GM12891 (cell line): ENCODE results near the gene FGF6. TPM values are rescaled to one million over a fixed set of nuclear protein-coding genes. Genes with fewer than 3 reads are reported as not detected.

ENCODE experiments used
- DNase-seq: peaks from one replicate; pipeline ENCODE4 v3.0.0; 2011; ENCODE audit warnings: low spot score; ENCODE audit not compliant: insufficient read length
- FAIRE-seq: peaks from 2 replicates; lab custom pipeline; 2011; peaks lifted over from hg19 to GRCh38; lab: Jason Lieb, UNC
- PAX5 ChIP-seq: IDR thresholded peaks from 2 replicates; pipeline ENCODE4 v1.6.1; 2011; ENCODE audit warnings: low read length, moderate library complexity, mild to moderate bottlenecking; ENCODE audit not compliant: insufficient read depth, severe bottlenecking
- POLR2A ChIP-seq: IDR thresholded peaks from 2 replicates; pipeline ENCODE4 v1.6.1; 2011; ENCODE audit warnings: low read depth, low read length, control low read depth
- POLR2AphosphoS5 ChIP-seq: IDR thresholded peaks from 2 replicates; pipeline ENCODE4 v1.6.1; 2011; ENCODE audit warnings: low read depth, low read length, control low read depth
- POU2F2 ChIP-seq: IDR thresholded peaks from 2 replicates; pipeline ENCODE4 v1.6.1; 2011; ENCODE audit warnings: low read depth, mild to moderate bottlenecking, control low read depth, low read length, moderate library complexity
- SPI1 ChIP-seq: IDR thresholded peaks from 2 replicates; pipeline ENCODE4 v1.6.1; 2011; ENCODE audit warnings: low read depth, low read length, control low read depth
- TAF1 ChIP-seq: IDR thresholded peaks from 2 replicates; pipeline ENCODE4 v1.6.1; 2011; ENCODE audit warnings: low read depth, low read length, control low read depth
- polyA plus RNA-seq: library from polyadenylated mRNA; unstranded; fragments of >200 nt; gene quantifications from one replicate; pipeline ENCODE4 v1.2.1, GENCODE V29; 2012; ENCODE audit warnings: low read depth, missing spikeins, inconsistent platforms; ENCODE audit not compliant: missing spikeins

Gene FGF6, protein sequence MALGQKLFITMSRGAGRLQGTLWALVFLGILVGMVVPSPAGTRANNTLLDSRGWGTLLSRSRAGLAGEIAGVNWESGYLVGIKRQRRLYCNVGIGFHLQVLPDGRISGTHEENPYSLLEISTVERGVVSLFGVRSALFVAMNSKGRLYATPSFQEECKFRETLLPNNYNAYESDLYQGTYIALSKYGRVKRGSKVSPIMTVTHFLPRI
- not detected for polyA plus RNA-seq

DNA sequence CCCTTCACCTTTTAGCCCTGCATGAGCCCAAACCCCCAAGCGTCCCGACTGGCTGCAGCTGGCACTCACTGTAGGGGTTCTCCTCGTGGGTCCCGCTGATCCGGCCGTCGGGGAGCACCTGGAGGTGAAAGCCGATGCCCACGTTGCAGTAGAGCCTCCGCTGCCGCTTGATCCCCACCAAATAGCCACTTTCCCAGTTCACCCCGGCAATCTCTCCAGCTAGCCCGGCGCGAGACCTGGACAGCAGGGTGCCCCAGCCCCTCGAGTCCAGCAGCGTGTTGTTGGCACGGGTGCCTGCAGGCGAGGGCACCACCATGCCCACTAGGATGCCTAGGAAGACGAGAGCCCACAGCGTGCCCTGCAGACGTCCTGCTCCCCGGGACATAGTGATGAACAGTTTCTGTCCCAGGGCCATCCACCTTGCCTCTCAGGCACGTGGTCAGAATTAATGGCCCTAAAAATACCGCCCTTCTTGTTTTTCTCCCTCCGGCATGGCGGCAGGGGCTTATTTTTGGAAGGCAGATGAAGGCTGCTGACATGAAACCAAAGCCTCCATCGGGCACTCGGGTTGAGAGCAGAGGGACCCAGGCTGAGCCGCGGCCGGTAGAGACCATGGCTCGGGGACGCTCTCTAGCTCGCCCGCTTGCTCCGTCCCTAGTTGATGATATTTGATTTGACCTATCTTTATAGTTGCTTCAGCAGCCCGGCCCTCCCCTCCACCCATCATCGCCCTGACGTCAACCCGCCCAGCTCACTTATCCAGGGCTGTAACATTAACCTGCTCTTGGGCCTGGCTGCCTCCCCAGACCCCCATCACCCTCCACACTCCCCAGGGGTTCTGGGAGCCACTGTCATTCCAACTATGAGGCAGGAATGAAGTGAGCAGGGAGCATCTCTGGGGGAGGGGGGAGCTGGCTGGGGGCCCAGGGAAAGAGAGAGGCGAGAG, at the start of gene FGF6:
TSS of gene FGF6 (minus strand) at position 660 of the 946 bp plus-strand sequence. CDS start at position 415, 245 bp downstream.
- DNase-seq (no peak), FAIRE-seq (no peak)
- no peak for TF ChIP-seq POU2F2
- no peak for TF ChIP-seq SPI1
- TF ChIP-seq POLR2AphosphoS5: no peak
- TF ChIP-seq POLR2A: no peak
- no peak for TF ChIP-seq PAX5
- TF ChIP-seq TAF1: no peak

DNA sequence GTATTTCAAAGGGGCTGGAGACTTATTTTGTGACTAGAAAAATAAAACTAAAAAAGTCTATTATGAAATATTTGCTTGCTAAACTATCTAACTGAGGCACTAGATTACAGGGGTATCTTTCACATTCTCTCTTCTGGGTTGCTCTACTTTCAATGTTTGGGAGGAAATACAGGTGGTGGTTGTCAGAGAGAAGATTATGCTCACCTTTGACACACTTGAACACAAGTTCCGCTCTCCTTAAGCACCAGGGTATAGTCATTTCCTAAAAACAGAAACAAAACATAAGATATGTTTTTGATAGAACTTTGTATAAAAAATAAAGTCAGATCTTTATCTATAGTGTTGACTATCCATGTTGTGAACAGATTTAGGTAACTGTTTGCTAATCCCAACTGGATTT, 45.4 kb upstream of the FGF6 start:
- TF ChIP-seq TAF1: no peak
- no peak for TF ChIP-seq SPI1
- TF ChIP-seq POU2F2: no peak
- no peak for TF ChIP-seq PAX5
- FAIRE-seq: no peak

DNA sequence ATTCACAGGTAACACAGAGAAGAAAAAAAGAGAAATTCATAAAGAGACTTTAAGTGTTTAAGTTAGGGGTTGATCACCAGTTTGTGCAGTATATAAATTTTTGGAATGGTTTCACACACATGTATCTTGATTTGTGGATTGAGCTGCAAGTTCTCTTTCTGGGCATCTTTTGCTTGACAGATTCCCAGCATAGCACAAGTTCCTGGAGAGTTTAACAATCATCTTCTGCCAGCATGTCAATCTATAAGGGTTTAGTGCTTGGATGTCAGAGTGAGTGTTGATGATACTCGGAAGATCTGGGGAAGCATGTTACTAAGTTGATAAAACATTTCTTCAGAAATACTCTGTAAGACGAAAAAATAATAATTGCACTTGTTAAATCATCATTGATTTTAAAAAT, 43.9 kb upstream of the FGF6 start:
- TF ChIP-seq TAF1 (no peak), PAX5 (no peak), POU2F2 (no peak), POLR2A (no peak)
- DNase-seq: no peak
- FAIRE-seq: no peak

More for the DNA sequence above, 45.4 kb upstream of the FGF6 start:
- DNase-seq: no peak

DNA sequence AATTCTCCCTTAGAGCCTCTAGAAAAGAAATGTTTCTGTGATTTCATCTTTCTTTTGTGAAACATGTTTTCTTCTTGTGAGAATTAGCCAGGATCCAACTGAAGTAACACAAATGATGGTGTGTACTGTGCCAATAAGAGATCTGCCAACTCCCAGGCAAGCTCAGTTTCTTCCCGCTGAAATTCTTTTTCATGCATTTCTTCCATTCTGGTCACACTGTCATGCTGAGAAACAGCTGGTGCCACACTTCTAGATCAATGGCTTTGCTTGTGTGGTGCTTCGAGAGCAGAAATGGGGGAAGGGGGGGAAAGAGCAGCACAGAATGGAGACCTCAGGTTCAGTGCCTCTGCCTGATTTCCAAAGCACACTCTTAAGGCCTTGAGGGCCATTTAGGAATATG, 41.4 kb upstream of the FGF6 start:
- FAIRE-seq (peak; percentile 40), DNase-seq (no peak)
- TF ChIP-seq POLR2AphosphoS5 (no peak), TAF1 (no peak), POU2F2 (no peak), PAX5 (no peak), SPI1 (no peak), POLR2A (no peak)

DNA sequence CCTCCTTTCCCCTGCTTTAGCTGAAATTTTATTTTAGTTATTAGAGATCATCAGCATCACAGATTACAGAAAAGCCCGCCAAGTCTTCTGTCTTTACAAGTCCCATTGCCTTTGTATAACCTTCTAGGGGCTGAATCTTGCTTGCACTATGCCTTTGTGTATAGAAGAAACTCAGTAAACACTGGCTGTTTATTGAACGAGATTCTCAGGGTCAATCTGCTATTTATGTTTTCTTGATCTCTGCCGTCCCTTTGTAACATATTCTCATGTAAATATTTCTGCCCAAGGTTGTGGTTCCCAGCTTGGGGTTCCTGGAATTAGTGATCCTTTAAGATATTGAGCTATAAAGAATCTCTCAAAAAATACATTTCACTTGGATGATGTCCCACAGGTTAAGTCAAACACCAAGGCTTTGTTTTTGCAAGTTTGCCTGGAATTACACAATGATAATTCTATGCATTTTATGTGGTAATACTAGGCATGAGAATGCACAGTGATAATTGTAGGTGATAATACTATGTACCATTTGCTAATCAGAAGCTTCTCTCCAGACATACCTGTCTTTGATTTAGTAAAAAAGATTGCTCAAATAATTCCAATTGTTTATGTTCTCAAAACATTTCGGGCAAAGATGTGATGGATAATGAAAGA, 40.6 kb upstream of the FGF6 start:
- FAIRE-seq: no peak
- no peak for TF ChIP-seq SPI1
- no peak for TF ChIP-seq POLR2AphosphoS5
- no peak for TF ChIP-seq POLR2A
- no peak for TF ChIP-seq TAF1
- no peak for TF ChIP-seq POU2F2
- no peak for TF ChIP-seq PAX5
- DNase-seq: no peak

DNA sequence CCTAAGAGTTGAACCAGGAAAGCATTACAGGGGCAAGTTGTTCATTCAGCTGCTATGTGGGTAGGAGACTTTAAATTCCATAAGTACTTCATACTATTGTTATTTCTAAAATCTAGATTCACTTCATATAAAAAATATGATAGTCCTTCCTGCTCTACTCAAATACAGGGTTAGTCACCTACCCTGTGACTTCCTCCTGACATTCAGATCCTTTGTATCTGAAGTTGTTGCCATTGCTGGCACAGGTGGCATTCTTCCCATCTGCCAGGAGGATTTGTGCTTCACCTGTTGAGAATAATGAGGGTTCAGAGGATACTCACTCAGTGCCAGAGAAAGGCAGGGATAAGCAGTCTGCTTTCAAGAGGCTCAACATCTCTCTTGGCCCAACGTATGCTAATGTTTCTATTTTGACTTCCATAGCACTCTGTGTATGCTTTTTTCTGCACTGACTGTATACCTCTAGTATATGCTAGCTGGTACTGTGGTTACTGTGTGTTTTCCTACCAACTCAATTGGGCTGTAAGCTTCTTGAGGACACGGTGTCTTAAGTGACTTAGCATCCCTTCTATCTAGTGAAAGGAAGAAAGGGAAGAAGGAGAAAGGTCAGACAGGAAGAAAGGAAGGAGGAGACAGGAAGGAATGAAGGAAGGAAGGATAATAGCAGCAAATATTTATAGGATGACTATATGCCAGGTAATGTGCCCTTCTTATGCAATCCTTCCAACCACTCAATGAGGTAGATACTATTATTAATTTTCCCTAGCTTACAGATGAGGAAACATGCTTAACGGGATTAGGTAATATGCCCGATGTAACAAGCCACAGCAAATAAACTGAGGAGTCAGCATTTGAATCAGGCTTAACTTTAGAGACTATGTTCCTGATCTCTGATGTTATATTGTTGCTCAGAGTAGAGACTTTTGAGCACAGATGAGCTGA, 38.5 kb upstream of the FGF6 start:
- peak; percentile 35 for FAIRE-seq
- TF ChIP-seq POLR2A (no peak), SPI1 (no peak), POU2F2 (no peak), PAX5 (no peak), POLR2AphosphoS5 (no peak), TAF1 (no peak)
- no peak for DNase-seq

DNA sequence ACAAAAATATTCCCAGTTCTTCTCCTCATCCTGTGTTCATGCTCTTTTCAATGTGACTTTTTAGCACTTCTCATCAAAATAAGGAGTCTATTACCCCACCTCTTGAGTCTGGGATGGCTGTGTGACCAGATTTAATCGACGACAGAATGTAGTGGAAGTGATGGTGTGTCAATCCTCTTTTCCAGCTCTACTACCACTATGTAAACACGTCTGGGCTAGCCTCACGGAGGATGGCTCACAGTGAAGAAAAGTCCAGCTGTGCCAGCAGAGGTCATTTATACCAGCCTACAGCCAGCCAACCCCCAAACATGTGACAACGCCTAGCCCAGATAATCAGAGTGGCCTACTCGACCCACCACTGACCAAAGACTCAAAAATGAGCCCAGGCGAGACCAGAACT, 37.3 kb upstream of the FGF6 start:
- FAIRE-seq: no peak
- TF ChIP-seq POLR2AphosphoS5 (no peak), POU2F2 (no peak), SPI1 (no peak), TAF1 (no peak), PAX5 (no peak)
- DNase-seq: no peak

DNA sequence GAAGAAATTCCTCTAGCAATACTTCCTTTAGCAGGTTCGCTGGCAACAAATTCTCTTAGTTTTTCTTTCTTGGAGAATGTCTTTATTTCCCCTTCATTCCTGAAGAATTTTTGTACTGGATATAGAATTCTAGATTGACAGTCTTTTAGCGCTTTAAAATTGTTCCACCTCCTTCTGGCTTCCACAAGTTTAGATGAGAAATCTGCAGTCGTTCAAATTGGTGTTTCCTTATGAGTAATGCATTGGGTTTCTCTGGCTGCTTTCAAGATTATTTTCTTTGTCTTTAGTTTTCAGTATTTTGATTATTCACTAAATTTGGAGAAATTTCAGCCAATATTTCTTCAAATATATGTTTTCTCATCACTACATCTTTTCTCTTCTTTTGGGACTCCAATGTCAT, 33.3 kb upstream of the FGF6 start:
- FAIRE-seq: no peak
- TF ChIP-seq TAF1 (no peak), POLR2AphosphoS5 (no peak), PAX5 (no peak), POLR2A (no peak), POU2F2 (no peak)
- DNase-seq: no peak
